Neural progenitor cell (in vitro differentiated cells): ENCODE results near the gene ZNF598. TPM values are rescaled to one million over a fixed set of nuclear protein-coding genes. Genes with fewer than 3 reads are reported as not detected.

Source experiments
- DNase-seq: peaks from one replicate; pipeline ENCODE4 v3.0.0-alpha.2; 2016; ENCODE audit warnings: low spot score
- H2AFZ ChIP-seq: fragments of 200-600 bp; sonication (generic); replicated peaks from 2 replicates; pipeline ENCODE4 v1.6.1; 2016; ENCODE audit warnings: antibody characterized with exemption
- H3F3A ChIP-seq: fragments of 200-600 bp; sonication (generic); 2 replicates; pipeline ENCODE4 v1.6.1; 2016; ENCODE audit warnings: antibody characterized with exemption, low read depth
- H3K27ac ChIP-seq: fragments of 200-600 bp; sonication (generic); 2 replicates; pipeline ENCODE4 v1.5.1; 2016; ENCODE audit warnings: mild to moderate bottlenecking
- H3K27me3 ChIP-seq: fragments of 200-600 bp; sonication (generic); 2 replicates; pipeline ENCODE4 v1.6.1; 2016; ENCODE audit warnings: mild to moderate bottlenecking, moderate library complexity
- H3K36me3 ChIP-seq: fragments of 200-600 bp; sonication (generic); 2 replicates; pipeline ENCODE4 v1.5.1; 2016
- H3K4me1 ChIP-seq: fragments of 200-600 bp; sonication (generic); 2 replicates; pipeline ENCODE4 v1.6.1; 2016; ENCODE audit warnings: mixed run types
- H3K4me2 ChIP-seq: fragments of 200-600 bp; sonication (generic); 2 replicates; pipeline ENCODE4 v1.6.1; 2016
- H3K4me3 ChIP-seq: fragments of 200-600 bp; sonication (generic); 2 replicates; pipeline ENCODE4 v1.5.1; 2016
- H3K79me2 ChIP-seq: fragments of 200-600 bp; sonication (generic); 2 replicates; pipeline ENCODE4 v1.6.1; 2016; ENCODE audit warnings: low read depth
- H3K9ac ChIP-seq: fragments of 200-600 bp; sonication (generic); 2 replicates; pipeline ENCODE4 v1.6.1; 2016
- H3K9me3 ChIP-seq: fragments of 200-600 bp; sonication (generic); 2 replicates; pipeline ENCODE4 v1.5.1; 2016; ENCODE audit warnings: low read depth
- H4K20me1 ChIP-seq: fragments of 200-600 bp; sonication (generic); 2 replicates; pipeline ENCODE4 v1.6.1; 2016; ENCODE audit warnings: low read depth
- H3K27ac Mint-ChIP-seq: 3 replicates; pipeline ENCODE4 v1.8.0; 2021; ENCODE audit warnings: mixed read lengths
- H3K27me3 Mint-ChIP-seq: 2 replicates; pipeline ENCODE4 v1.8.0; 2022; ENCODE audit warnings: low read depth, mild to moderate bottlenecking, inconsistent platforms, moderate library complexity, mixed read lengths; ENCODE audit not compliant: insufficient read depth
- H3K36me3 Mint-ChIP-seq: 3 replicates; pipeline ENCODE4 v1.8.0; 2021; ENCODE audit warnings: mixed read lengths
- H3K4me1 Mint-ChIP-seq: 3 replicates; pipeline ENCODE4 v1.8.0; 2021; ENCODE audit warnings: mixed read lengths
- H3K4me3 Mint-ChIP-seq: 3 replicates; pipeline ENCODE4 v1.8.0; 2021; ENCODE audit warnings: mild to moderate bottlenecking, moderate library complexity, mixed read lengths
- H3K9me3 Mint-ChIP-seq: 3 replicates; pipeline ENCODE4 v1.8.0; 2020; ENCODE audit warnings: mixed read lengths
- EZH2 ChIP-seq: fragments of 200-600 bp; sonication (generic); IDR thresholded peaks from 2 replicates; pipeline ENCODE4 v1.6.1; 2017; ENCODE audit warnings: antibody characterized with exemption, mild to moderate bottlenecking, moderate library complexity
- EZH2phosphoT487 ChIP-seq: fragments of 200-600 bp; sonication (generic); IDR thresholded peaks from 2 replicates; pipeline ENCODE4 v1.6.1; 2017; ENCODE audit warnings: antibody characterized with exemption
- total RNA-seq: library from RNA; depleted of rRNA; stranded (reverse); fragments of >200 nt; gene quantifications from 2 replicates; pipeline ENCODE4 v1.2.3, GENCODE V29; 2015; ENCODE audit warnings: low replicate concordance
- TF ChIP-seq, protein P1 (sequence below): fragments of 200-600 bp; sonication (generic); IDR thresholded peaks from 2 replicates; pipeline ENCODE4 v1.5.1; 2017; ENCODE audit warnings: antibody characterized with exemption, mild to moderate bottlenecking

Gene ZNF598
- total RNA-seq, 1 donor from 2014 or later, result 12.7 TPM

DNA sequence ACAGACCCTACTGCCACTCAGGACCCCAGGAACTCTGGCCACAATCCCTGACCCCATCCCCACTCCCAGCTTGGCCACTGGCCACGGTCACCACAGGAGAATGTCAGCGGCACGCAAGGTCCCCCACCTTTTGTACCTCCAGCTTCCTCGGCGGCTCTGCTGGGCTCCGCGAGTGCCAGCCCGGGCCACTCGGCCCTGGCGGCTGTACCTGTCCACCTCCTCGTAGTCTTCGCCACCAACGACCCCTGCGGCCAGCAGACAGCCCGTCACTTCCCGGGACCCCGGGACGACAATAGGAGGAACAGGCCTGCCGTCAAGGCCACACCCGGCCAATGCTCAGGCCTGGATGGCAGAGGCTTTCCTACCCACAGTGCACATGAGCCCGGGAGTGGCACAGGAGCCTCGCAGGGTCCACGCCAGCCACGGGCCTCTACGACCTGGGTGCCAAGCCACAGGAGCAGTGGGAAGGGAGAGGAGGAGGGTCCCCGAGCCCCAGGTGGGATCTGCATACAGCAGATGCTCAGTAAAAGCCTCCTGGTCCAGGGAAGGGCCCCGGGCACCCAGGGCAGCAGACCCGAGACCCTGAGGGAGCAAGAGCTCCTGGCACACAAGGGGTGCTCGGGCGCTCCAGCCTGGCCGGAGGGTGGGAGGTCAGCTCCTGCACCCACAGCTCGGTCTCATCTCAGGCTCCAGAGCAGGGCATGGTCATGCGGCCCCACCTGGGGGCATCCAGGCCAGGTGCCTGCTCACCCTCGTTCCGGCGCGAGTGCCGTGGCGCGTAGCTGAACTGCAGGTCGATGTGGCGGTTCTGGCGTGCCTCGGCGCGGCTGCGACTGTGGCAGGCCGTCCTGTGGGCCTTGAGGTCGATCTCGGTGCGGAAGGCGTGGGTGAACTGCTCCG lies 7.9 kb downstream of the ZNF598 start:
- H3K4me1 Mint-ChIP-seq, result peaks cover 14% of the 10 kb centered on the region

DNA sequence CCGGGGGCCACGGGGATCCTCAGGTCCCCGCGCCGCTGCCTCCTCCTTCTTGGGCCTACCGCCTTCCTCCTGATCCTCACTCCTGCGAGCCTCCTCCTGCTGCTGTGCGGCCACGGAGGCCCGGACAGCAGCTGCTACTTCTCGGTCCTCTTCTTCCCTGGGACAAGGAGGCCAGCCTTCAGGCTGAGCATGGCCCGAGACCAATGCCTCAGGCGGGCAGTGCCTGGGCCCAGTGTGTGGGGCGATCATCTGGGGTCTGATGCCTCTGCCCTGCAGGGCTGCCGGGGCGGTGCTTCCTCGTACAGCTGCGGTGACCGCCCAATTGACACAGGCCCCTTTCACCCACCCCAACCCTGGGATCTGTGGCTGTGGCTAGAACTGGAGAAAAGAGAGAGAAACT lies 8.6 kb downstream of the ZNF598 start:
- Histone ChIP-seq H3F3A (peaks cover 19% of the 10 kb centered on the region), H4K20me1 (peaks cover 34% of the 10 kb centered on the region)

More for the DNA sequence above, 7.9 kb downstream of the ZNF598 start:
- Histone ChIP-seq H3K27ac (no peak overlapping the region), H3K9me3 (no peaks in the 10 kb centered on the region), H4K20me1 (peaks cover 41% of the 10 kb centered on the region), H3K4me1 (peaks cover 6% of the 10 kb centered on the region), H3K27me3 (no peaks in the 10 kb centered on the region), H3K4me2 (no peak overlapping the region), H3K36me3 (no peaks in the 10 kb centered on the region), H3F3A (peaks cover 16% of the 10 kb centered on the region), H3K4me3 (no peak overlapping the region), H3K79me2 (peaks cover 25% of the 10 kb centered on the region), H2AFZ (no peak overlapping the region), H3K9ac (no peak overlapping the region)
- Mint-ChIP-seq H3K4me3 (no peak overlapping the region), H3K9me3 (no peaks in the 10 kb centered on the region), H3K27me3 (no peaks in the 10 kb centered on the region), H3K36me3 (peaks cover 6% of the 10 kb centered on the region), H3K27ac (no peak overlapping the region)
- no peak for DNase-seq
- TF ChIP-seq EZH2 (no peak), EZH2phosphoT487 (no peak)
- TF ChIP-seq, protein P1, sequence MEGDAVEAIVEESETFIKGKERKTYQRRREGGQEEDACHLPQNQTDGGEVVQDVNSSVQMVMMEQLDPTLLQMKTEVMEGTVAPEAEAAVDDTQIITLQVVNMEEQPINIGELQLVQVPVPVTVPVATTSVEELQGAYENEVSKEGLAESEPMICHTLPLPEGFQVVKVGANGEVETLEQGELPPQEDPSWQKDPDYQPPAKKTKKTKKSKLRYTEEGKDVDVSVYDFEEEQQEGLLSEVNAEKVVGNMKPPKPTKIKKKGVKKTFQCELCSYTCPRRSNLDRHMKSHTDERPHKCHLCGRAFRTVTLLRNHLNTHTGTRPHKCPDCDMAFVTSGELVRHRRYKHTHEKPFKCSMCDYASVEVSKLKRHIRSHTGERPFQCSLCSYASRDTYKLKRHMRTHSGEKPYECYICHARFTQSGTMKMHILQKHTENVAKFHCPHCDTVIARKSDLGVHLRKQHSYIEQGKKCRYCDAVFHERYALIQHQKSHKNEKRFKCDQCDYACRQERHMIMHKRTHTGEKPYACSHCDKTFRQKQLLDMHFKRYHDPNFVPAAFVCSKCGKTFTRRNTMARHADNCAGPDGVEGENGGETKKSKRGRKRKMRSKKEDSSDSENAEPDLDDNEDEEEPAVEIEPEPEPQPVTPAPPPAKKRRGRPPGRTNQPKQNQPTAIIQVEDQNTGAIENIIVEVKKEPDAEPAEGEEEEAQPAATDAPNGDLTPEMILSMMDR, result no peak

DNA sequence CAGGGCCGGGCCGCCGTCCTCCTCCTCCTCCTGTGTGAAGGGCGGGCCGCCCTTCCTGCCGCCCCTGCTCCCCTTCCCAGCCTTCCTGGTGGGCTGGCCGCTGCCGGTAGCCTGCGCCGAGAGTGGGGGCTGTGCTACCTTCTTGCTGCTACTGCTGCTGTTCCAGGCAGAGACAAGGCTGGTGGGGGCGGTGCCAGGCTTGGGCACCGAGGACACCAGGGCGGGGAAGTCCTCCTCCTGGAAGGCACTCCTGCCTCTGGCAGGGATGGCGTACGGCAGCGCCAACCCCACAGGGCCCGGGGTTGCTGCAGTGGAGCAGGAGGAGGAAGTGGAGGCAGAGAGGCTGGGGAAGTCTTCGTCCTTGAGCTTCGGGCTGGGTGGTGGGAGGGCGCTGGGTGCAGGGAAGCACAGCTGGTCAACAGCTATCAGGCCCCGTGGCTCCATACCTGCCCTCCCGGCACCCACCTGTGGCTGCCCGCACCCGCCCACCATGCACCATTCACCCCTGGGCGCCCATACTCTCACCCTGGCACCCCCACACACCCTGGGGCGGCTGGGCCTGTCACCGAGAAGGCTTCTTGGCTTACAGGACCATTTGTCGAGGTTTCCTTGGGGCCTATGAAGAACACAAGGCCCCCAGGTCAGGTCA lies 9.6 kb downstream of the ZNF598 start:
- Histone ChIP-seq H3K9me3 (no peaks in the 10 kb centered on the region), H3K27me3 (no peaks in the 10 kb centered on the region), H3K79me2 (peaks cover 9% of the 10 kb centered on the region), H3K4me3 (no peak overlapping the region), H3K9ac (no peak overlapping the region), H3F3A (peaks cover 20% of the 10 kb centered on the region), H3K36me3 (no peaks in the 10 kb centered on the region), H2AFZ (no peak overlapping the region), H3K4me2 (no peak overlapping the region), H3K4me1 (peaks cover 6% of the 10 kb centered on the region), H4K20me1 (peaks cover 24% of the 10 kb centered on the region), H3K27ac (no peak overlapping the region)
- H3K9me3 Mint-ChIP-seq, result no peaks in the 10 kb centered on the region
- peaks cover 9% of the 10 kb centered on the region for H3K36me3 Mint-ChIP-seq
- DNase-seq, result no peak
- H3K27ac Mint-ChIP-seq, result no peak overlapping the region
- H3K4me1 Mint-ChIP-seq, result peaks cover 10% of the 10 kb centered on the region
- no peaks in the 10 kb centered on the region for H3K27me3 Mint-ChIP-seq
- no peak overlapping the region for H3K4me3 Mint-ChIP-seq
- TF ChIP-seq EZH2phosphoT487, result no peak
- TF ChIP-seq EZH2, result no peak
- TF ChIP-seq, protein P1, result no peak

More for the DNA sequence above, 8.6 kb downstream of the ZNF598 start:
- no peaks in the 10 kb centered on the region for H3K9me3 ChIP-seq
- H3K9ac ChIP-seq, result no peak overlapping the region
- Mint-ChIP-seq H3K4me3 (no peak overlapping the region), H3K4me1 (peaks cover 13% of the 10 kb centered on the region), H3K36me3 (peaks cover 6% of the 10 kb centered on the region), H3K27me3 (no peaks in the 10 kb centered on the region), H3K27ac (no peak overlapping the region), H3K9me3 (no peaks in the 10 kb centered on the region)
- H3K4me3 ChIP-seq, result no peak overlapping the region
- no peak overlapping the region for H2AFZ ChIP-seq
- no peaks in the 10 kb centered on the region for H3K27me3 ChIP-seq
- H3K27ac ChIP-seq, result no peak overlapping the region
- peaks cover 6% of the 10 kb centered on the region for H3K4me1 ChIP-seq
- DNase-seq, result no peak
- H3K79me2 ChIP-seq, result peaks cover 18% of the 10 kb centered on the region
- no peak overlapping the region for H3K4me2 ChIP-seq
- no peaks in the 10 kb centered on the region for H3K36me3 ChIP-seq
- no peak for TF ChIP-seq EZH2
- TF ChIP-seq EZH2phosphoT487, result no peak
